C4-2B (cell line): ENCODE measurements around the gene SLC39A10.

Experiments used
- H3K27ac ChIP-seq: fragments of 450-650 bp; 2 replicates; pipeline ENCODE4 v1.5.1; 2017
- CTCF ChIP-seq: fragments of 450-650 bp; conservative IDR thresholded peaks from 2 replicates; pipeline ENCODE4 v1.5.1; 2017; ENCODE audit warnings: mild to moderate bottlenecking
- ZFX ChIP-seq: fragments of 450-650 bp; IDR thresholded peaks from 2 replicates; pipeline ENCODE4 v1.6.1; 2017

SLC39A10 gene

GRCh38 chr2:195734395-195734794, 77.4 kb downstream of the SLC39A10 start:
- no peak overlapping the region for H3K27ac ChIP-seq
- no peak for TF ChIP-seq ZFX
- no peak for TF ChIP-seq CTCF

- H3K27ac ChIP-seq = no peak overlapping the region
- no peak for TF ChIP-seq CTCF
- TF ChIP-seq ZFX = no peak
Observed at GRCh38 chr2:195734931-195735330, 77.9 kb downstream of the SLC39A10 start.

- TF ChIP-seq CTCF (no peak), ZFX (no peak)
- H3K27ac ChIP-seq = no peak overlapping the region
Observed at GRCh38 chr2:195735347-195735746, 78.3 kb downstream of the SLC39A10 start.

- TF ChIP-seq CTCF (no peak), ZFX (no peak)
- H3K27ac ChIP-seq = no peak overlapping the region
Observed at GRCh38 chr2:195737511-195738325, 80.7 kb downstream of the SLC39A10 start.

GRCh38 chr2:195741191-195741590, 84.2 kb downstream of the SLC39A10 start:
- no peak overlapping the region for H3K27ac ChIP-seq
- TF ChIP-seq ZFX = no peak
- no peak for TF ChIP-seq CTCF

GRCh38 chr2:195756218-195756942, 99.4 kb downstream of the SLC39A10 start:
- H3K27ac ChIP-seq = no peak overlapping the region
- no peak for TF ChIP-seq ZFX
- no peak for TF ChIP-seq CTCF

- TF ChIP-seq CTCF (no peak), ZFX (no peak)
- H3K27ac ChIP-seq = no peak overlapping the region
Observed at GRCh38 chr2:195758846-195759245, 101.8 kb downstream of the SLC39A10 start.
